HTERT RPE-1 (cell line): Measurements from ENCODE around the gene ATP8B2.
"Not testable (repeated sequence)": the region's sequence is repeated elsewhere in the genome, so short reads cannot be mapped to it uniquely, and the experiment has no call there.

Experiments used
- in situ Hi-C: fragments of 300-500 bp; cut with MboI; formaldehyde crosslinking; loops from 4 replicates; pipeline ENCODE4 v1.14.3; 2020; ENCODE audit warnings: low sequenced_read_pairs

Gene ATP8B2, protein sequence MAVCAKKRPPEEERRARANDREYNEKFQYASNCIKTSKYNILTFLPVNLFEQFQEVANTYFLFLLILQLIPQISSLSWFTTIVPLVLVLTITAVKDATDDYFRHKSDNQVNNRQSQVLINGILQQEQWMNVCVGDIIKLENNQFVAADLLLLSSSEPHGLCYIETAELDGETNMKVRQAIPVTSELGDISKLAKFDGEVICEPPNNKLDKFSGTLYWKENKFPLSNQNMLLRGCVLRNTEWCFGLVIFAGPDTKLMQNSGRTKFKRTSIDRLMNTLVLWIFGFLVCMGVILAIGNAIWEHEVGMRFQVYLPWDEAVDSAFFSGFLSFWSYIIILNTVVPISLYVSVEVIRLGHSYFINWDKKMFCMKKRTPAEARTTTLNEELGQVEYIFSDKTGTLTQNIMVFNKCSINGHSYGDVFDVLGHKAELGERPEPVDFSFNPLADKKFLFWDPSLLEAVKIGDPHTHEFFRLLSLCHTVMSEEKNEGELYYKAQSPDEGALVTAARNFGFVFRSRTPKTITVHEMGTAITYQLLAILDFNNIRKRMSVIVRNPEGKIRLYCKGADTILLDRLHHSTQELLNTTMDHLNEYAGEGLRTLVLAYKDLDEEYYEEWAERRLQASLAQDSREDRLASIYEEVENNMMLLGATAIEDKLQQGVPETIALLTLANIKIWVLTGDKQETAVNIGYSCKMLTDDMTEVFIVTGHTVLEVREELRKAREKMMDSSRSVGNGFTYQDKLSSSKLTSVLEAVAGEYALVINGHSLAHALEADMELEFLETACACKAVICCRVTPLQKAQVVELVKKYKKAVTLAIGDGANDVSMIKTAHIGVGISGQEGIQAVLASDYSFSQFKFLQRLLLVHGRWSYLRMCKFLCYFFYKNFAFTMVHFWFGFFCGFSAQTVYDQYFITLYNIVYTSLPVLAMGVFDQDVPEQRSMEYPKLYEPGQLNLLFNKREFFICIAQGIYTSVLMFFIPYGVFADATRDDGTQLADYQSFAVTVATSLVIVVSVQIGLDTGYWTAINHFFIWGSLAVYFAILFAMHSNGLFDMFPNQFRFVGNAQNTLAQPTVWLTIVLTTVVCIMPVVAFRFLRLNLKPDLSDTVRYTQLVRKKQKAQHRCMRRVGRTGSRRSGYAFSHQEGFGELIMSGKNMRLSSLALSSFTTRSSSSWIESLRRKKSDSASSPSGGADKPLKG

DNA sequence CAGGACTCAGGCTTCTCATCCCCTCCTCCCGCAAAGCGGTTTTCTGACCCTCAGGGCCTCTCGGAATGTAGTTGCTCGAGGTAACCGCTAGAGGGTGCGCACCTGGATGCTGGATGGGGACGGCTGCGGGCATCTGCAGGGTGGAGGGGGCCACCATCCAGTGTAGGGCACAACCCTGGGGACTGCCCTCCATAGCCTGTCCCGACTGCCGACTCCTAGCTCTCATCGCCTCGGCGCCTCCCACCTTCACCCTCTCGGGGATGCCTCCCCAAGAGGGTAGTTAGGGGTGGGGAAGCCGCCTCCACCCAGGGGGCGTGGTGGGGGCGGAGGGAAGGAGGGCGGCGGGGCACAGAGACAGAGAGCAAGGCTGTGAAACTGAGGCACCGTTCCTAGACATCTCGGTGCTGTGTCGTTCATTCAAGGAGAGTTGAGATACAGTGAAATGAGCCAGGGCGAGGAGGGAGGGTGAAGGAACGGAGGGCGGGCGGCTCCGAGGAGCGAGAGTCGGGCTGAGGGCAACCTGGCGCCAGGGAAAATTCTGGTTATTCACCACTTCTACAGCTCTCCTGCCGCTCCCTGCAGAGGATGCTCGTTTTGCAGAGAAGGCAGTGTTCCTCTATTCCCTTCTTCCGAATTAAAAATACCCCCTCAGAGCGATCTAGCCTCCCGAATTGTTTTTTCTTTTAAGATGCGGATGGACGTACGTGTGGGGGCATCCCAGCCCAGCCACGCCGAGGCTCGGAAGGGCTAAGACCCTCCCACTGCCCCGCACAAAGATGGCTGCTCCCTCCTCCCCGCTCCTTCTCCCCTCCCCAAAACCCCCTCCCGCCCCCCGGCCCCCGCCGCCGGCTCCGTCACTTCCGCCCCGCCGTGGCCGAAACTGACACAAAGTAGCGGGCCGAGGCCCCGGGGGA is at the start of gene ATP8B2:
TSS of gene ATP8B2 (plus strand) at position 857 of the 914 bp plus-strand sequence. CDS start 2,617 bp downstream, outside the sequence.
- in situ Hi-C loops, result no loop called here

DNA sequence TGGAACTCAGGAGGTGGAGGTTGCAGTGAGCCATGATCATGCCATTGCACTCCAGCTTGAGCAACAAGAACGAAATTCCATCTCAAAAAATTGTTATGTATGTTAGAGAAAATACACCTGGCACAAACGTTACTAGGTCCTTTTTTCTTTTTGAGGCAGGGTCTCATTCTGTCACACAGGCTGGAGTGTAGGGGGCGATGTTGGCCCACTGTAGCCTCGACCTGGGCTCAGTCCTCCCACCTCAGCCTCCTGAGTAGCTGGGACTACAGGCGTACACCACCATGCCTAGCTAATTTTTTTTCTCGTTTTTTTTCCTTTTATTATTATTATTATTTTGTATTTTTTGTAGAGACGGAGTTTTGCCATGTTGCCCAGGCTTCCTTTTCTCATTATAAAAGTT is 48.5 kb upstream of the ATP8B2 start:
- in situ Hi-C loops, result no loop called here

DNA sequence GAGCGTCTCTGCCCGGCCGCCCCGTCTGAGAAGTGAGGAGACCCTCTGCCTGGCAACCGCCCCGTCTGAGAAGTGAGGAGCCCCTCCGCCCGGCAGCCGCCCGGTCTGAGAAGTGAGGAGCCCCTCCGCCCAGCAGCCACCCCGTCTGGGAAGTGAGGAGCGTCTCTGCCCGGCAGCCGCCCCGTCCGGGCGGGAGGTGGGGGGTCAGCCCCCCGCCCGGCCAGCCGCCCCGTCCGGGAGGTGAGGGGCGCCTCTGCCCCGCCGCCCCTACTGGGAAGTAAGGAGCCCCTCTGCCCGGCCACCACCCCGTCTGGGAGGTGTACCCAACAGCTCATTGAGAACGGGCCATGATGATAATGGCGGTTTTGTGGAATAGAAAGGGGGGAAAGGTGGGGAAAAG is 37.7 kb upstream of the ATP8B2 start:
- in situ Hi-C loops, result not testable (repeated sequence)

DNA sequence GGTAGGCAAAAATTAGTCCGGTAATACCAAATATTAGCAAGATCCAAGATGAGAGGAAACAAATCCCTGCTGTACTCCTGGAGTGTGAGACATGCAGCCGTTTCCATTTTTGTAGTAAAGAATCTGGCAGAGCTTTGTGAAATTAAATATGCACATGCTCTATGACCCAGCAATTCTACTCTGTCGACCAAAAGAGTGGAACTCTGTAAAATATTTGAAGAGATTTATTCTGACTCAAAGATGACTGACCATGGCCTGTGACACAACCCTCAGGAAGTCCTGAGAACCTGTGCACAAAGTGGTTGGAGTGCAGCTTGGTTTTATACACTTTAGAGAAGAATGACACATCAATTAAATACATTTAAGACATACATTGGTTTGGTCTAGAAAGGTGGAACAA is 36.7 kb upstream of the ATP8B2 start:
- in situ Hi-C loops, result no loop called here

DNA sequence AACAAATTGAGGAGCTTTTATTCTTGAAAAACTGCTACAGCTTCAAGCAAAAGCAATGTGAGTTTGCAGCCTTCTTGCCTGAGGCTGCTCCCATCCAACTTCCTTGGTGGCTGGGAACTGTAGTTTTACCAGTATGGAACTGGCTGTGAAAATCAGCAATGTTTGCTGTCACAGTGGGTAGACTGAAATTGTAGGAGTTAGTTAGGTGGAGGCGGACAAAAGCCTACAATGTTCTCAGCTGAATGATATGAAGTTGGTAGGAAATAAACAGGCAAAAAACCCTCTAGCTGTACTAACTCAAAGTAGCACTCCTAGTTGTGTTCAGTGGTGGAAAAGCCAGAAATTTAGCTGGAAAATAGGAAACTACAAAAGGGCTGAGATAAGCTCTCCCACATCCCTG is 34.4 kb upstream of the ATP8B2 start:
- in situ Hi-C loops, result no loop called here

DNA sequence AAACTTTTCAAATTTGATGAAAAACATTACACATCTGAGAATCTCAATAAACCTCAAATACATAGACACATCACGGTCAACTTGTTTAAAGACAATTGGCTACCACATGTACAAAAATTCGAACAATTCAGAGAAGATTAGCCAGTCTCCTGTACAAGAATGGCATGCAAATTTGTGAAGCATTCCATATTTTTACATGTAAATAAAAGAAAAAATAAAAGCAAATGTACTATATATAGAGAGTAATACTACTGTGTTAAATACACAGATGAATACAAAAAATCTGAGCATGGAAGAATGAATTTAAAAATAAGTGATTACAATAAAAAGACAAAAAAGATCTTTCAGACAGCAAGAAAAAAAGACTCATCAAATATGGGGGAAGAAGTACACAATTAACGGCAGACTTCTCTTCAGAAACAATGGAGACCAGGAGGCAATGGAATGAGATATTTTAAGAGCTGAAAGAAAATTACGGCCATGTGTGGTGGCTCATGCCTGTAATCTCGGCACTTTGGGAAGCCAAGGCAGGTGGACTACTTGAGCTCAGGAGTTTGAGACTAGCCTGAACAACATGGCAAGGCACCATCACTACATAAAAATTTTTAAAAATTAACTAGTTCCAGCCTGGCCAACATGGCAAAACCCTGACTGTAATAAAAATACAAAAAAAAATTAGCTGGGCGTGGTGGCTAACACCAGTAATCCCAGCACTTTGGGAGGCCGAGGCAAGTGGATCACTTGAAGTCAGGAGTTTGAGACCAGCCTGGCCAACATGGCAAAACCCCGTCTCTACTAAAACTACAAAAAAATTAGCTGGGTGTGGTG is 29.7 kb upstream of the ATP8B2 start:
- in situ Hi-C loops, result no loop called here

DNA sequence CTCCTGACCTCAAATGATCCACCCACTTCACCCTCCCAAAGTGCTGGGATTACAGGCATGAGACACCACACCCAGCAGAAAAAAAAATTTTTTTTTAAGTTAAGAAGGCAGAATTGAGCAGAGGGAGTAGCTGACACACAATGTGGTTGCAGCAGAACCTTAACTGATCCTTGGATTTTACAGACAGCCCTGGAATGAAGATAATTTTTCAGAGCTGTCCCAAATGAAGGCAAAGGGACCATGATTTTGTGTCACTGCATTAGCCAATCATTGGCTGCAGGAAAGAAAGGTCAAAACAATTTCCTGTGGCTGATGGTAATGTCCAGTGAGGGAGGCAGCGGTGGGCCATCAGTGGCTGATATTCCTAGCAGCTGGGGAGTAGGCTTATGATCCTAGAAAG is 23.7 kb upstream of the ATP8B2 start:
- in situ Hi-C loops, result no loop called here

DNA sequence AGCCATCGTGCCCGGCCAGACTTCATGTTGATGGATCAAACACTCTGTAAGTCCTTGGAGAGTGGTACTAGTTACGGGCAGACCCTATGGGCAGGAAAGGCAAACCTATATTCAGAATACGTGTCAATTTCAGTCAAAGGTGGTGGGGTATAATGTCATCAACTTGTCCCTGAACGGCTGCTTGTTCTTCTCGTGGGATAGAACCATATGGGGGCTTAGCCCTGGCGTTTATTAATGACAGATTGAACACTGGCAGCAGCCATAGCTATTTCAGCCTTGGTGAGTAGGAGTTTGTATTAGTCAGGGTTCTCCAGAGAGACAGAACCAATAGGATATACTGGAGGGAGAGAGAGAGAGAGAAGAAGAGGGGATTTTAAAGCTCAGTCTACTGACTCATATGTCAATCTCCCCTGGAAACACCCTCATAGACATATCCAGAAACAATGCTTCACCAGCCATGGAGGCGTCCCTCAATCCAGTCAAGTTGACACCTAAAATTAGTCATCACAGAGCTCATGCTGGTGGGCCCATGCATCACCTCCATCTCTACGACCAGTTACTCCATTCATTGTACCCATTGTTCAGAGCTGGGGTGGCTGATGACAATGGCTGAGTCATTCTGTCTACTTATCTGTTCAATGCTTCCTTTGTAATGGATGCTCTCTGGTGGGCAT is 20.5 kb upstream of the ATP8B2 start:
- in situ Hi-C loops, result no loop called here

DNA sequence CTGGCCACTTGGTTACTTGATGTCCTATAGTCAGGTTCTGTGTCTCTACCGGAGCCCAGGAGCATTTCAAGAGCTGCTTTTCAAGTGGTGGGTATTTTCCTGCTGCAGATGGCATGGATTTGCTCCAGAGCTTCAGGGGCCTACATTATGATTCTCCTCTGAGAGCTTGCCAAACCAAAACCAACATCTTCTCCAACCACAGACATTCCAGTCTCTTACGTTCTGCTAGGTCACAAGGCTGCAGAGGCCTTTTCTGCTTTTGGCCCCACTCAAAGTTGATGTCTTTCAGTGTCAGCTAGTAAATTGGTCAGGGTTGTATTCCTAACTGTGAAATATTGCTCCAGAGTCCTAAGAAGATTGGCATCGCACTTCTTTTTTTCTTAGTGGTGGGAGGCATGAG is 19.2 kb upstream of the ATP8B2 start:
- in situ Hi-C loops, result no loop called here

DNA sequence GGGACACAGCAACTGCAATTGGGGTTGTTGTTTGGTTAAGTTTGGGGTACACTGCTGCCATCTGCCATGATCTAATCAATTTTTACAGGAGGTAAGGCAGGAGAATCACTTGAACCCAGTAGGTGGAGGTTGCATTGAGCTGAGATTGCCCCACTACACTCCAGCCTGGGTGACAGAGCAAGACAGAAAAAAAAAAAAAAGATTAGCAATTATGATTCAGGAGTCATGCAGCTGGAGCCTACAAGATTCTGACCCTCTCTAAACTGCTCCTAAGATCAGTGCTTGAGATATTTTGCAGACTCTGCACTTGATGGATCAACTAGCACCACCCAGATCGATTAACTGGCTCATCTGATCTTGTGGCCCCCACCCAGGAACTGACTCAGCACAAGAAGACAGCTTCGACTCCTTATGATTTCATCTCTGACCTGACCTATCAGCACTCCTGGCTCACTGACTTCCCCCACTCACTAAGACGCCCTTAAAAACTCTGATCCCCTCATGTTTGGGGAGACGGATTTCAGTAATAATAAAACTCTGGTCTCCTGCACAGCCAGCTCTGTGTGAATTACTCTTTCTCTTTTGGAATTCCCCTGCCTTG is 17.6 kb upstream of the ATP8B2 start:
- in situ Hi-C loops, result not testable (repeated sequence)

DNA sequence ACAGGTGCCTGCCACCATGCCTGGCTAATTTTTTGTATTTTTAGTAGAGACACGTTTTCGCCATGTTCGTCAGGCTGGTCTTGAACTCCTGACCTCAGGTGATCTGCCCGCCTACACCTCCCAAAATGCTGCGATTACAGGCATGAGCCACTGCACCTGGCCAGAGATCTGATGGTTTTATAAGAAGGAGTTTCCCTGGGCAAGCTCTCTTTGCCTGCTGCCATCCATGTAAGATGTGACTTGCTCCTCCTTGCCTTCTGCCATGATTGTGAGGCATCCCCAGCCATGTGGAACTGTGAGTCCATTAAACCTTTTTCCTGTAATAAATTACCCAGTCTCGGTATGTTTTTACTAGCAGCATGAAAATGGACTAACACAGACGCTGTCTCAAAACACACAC is 16.2 kb upstream of the ATP8B2 start:
- in situ Hi-C loops, result not testable (repeated sequence)

DNA sequence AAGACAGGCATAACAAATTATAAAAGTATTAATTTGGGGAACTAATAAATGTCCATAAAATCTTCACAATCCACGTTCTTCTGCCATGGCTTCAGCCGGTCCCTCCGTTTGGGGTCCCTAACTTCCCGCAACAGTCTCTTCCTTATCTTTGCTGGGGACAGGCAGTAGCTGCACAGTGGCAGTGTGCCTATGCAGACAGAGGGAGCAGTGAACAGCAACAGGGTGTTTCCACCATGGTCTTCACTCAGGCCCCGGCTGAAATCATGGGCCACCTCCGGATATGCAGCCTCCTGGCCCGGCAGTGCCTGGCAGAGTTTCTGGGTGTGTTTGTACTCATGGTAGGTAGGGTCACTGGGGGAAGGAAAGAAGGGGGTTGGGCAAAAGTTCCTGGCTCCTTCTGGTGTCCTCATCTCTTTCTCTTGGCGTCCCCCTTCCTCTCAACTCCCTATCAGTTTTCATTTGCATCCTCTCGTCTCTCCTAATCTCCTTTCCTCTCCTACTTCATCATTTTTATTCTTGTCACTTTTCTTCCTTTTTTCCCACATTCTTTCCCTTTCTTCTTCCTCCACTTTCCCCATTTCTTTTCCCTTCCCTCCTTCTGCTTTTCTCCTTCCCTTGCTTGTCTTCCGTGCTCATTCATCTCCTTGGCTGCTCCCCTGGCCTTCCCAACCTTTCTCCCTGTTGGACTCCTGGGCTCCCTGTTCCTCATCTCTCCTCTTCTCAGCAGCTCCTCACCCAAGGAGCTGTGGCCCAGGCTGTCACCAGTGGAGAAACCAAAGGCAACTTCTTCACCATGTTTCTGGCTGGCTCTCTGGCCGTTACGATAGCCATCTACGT is 12.9 kb upstream of the ATP8B2 start:
- in situ Hi-C loops, result not testable (repeated sequence)

DNA sequence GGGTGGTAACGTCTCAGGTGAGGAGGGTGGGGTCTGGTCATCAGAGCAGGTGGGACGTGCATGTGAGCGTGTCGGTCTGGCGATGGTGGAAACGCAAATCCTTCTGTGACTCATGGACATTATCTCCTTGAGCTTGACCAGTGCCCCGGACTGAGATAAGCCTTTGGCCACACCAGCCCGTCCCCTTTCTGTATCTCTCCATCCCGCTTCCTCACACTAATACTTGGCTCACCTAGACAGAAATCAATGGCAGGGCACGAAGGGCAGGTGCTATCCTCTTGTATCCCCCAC is 12.3 kb upstream of the ATP8B2 start:
- in situ Hi-C loops, result no loop called here

DNA sequence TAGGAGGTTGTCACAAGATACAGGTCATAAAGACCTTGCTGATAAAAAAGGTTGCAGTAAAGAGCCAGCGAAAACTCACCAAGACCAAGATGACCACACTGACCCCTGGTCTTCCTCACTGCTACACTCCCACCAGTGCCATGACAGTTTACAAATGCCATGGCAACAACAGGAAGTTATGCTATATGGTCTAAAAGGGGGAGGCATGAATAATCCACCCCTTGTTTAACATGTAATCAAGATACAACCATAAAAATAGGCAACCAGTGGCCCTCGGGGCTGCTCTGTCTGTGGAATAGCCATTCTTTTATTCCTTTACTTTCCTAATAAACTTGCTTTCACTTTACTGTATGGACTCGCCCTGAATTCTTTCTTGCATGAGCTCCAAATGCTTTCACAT is 11.1 kb upstream of the ATP8B2 start:
- in situ Hi-C loops, result not testable (repeated sequence)

DNA sequence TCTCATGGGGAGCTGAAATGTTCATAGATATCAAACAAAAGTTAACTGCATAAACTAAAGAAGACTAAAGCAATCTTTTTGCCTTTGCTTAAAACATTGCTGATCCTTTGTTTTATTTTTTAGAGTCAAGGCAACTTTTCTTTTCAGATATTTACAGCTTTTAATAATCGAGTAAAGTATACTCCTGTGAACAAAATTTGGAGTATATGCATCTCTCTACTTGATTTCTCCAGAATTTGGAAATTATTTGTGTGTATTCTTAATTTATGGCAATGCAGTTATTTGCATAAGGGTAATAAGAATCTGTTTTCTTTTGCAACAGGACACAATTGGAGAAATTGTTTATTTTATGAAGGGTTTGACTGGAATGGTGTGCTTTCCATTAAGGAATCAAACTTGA is 8.6 kb upstream of the ATP8B2 start:
- in situ Hi-C loops, result no loop called here

DNA sequence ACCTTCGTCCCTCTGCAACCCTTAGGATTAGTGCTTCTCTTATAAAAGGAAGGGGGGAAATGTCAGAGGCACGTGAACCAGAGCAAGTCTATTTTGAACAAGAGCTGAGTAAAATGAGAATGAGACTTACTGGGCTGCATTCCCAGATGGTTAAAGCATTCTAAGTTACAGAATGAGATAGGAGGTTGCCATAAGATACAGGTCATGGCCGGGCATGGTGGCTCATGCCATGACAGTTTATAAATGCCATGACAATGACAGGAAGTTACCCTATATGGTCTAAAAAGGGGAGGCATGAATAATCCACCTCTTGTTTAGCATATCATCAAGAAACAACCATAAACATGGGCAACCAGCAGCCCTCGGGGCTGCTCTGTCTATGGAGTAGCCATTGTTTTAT is 6.9 kb upstream of the ATP8B2 start:
- in situ Hi-C loops, result no loop called here

DNA sequence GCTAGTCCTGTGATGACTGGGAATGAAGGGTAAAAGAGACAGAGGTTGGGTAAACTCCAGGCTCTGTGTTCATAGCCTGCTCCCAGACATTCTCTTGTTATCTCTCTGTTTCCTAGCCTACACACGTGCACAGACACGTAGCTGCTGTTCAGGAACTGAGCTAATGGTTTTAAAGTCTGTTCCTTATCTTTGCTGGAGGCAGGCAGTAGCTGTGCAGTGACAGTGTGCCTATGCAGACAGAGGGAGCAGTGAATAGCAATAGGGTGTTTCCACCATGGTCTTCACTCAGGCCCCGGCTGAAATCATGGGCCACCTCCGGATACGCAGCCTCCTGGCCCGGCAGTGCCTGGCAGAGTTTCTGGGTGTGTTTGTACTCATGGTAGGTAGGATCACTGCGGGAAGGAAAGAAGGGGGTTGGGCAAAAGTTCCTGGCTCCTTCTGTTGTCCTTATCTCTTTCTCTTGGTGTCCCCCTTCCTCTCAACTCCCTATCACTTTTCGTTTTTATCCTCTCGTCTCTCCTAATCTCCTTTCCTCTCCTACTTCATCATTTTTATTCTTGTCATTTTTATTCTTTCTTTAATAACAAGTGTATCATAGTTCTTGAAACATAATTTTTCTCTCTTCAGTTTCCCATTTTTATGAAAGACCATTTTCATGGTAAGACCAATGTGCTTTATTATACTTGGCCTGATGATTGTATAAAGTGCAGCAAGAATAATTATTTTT is 4.3 kb upstream of the ATP8B2 start, which contains the start of gene AQP10:
TSS of gene AQP10 (plus strand) at position 212 of the 727 bp plus-strand sequence. CDS start at position 275, 63 bp downstream.
- in situ Hi-C loops, result no loop called here
